ENCODE results near the gene KCNK10. TPM values are rescaled to one million over a fixed set of nuclear protein-coding genes. Genes with fewer than 3 reads are reported as not detected.

Gene KCNK10
- not detected in 2 replicates for total RNA-seq

GRCh38 chr14:88323086-88323522 is at the start of gene KCNK10:
Gene KCNK10, minus strand, starts transcription at chr14:88323269. Its CDS starts 471 bp downstream, at chr14:88322798.

Other genes starting within 250 kb of the KCNK10 start
- gene SPATA7, start 62.4 kb upstream of the KCNK10 start, total RNA-seq = 8.7 and 15.3 TPM in 2 replicates
- 4.3 and 4.7 TPM in 2 replicates for gene PTPN21, start 231.7 kb upstream of the KCNK10 start, total RNA-seq
- gene ZC3H14, start 239.8 kb upstream of the KCNK10 start, total RNA-seq = 41.2 and 41.8 TPM in 2 replicates

Data from tracheal epithelial cell (primary cell).